ENCODE results near the gene PLD5.
"Not testable (repeated sequence)": the region's sequence is repeated elsewhere in the genome, so short reads cannot be mapped to it uniquely, and the experiment has no call there.

The PLD5 gene

DNA sequence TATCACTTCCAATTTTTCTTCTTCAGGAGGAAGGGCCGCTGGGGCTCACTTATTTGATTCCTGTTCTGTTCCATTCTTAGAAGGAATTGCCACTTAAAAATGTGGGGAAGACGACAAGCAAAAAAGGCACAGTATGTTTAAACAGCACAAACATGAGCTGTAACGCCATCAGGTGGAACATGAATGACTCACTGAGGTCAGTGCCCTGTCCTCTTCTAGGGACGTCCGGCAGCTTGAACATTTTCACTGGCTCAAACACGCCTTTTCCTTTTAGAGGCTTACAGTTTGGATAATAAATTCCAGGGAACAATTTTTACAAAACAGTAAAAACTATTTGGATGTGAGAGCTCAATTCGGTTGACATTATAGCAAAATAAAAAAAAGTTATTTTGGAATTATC, 260.1 kb downstream of the PLD5 start:
- DNase-seq: not testable (repeated sequence)

DNA sequence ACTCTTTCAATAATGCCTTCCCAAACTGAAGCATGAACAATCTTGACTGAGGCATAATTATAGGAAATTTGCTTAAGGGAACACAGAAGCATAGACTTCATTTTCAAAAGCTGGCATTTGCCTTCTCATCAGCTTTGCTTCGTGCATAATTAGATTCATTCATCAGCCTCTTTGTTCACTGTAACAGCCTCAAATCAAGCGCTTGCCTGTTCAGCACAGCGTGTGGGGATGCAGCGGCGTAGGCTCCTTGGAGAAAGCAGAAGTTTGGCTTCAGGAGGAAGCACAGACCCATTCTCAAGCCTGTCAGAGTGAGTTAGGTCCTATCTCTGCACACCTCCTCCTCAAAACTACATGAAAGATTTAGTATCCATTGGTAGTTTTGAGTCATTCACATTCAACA, 279.2 kb downstream of the PLD5 start:
- no peak for DNase-seq

DNA sequence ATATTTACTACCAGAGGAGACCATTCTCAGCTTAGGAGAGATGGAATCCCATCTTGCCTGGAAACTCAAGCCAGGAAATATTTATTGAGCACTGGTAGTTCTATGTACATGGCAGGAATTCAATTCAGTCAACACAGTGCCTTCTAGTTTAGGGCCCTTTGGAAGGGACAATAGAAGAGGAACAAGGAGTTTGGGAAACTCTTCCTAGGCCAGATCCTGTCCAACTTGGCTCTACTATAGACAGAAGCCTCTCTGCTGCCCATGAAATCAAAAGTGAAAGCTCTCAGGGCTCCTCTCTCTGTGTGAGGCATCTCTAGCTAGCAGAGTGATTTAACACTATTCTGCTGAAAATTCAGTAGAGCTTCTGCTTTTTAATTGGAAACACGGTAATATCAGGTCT, 281.0 kb downstream of the PLD5 start:
- no peak for DNase-seq

DNA sequence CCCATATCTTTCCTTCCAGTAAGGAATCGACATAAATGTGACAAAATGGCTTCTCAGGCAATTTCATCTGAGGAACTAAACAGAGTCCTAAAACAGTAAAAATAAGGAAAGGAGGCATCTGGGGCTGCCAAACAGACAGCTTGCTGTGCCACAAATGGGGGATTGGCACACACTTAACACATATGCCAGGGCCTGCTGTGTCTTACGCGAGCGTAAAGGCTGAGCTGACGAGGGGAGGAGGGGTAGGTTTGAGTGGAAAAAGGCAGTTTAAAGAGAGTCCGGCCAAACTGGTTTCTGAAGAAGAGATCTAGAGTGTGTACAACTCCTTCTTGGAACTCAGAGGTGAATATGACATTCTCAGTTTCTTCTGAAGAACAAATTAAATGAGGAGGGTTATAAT, 281.5 kb downstream of the PLD5 start:
- no peak for DNase-seq

DNA sequence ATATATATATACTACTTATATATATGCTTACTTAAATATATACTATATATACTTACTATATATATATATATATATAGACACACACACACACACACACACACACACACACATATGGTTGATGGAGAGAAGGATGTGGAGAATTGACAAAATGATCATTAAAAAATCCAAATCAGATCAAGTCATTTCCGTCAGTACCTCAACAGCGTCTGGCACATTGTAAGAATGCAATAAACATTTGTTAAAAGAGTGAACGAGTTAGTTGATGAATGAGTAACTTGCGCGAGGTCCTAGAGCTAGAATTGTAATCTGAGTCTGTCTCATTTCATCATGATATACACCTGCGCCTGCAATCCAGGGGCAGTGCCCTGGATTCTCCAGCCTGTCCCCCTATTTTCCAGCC, 282.6 kb downstream of the PLD5 start:
- no peak for DNase-seq

DNA sequence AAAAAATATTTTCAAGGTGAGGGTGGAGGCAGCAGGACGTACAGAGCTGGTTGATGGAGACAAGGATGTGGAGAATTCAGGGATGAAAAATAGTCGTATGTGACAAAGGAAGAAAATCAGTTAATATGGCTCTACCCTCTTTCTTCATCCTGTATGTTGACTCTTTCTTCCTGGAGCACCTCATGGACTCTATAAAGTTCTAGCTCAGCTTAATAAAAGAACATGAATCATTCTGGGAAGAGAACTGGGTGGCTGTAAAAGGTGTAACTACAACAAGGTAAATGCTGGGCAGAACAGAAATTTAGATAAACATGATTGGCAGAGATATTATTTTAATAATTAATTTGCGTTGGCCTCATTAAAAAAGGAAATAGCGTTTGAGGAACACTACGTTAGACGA, 283.8 kb downstream of the PLD5 start:
- no peak for DNase-seq

DNA sequence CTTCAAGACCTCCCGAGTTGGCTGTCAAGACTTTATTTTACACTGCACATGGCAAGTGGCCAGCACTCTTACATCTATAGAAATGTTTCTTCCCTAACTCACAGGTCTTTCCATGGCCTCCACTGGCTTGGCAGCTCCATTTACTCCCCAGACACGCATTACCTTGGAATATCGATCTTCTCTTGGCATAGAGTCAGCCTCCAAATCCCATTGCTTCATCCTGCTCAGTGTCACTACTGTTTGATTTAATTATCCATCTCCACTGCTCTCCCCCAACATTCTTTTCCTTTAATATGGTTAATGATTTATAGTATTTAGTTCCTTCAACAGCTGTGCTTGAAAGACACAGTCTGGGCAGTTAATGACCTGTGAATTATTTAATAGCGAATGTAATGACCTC, 284.4 kb downstream of the PLD5 start:
- DNase-seq: no peak

DNA sequence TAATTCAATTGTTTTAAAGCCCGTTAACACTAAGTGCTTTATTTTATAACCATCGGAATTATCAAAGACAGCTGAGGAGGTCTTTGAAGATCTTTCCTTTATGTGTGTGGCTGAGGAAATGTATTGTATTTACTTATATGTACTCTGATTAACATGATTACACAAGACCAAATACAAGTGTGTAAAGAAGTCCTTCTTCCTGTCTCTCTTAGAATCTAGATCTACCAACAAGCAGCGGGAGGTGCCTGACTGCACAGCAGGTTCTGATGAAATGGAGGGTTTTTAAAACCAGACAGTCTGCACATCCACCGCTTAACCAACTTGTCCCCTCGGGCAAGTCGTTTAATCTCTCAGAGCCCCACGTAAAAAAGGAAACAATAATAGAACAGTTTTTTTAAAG, 285.1 kb downstream of the PLD5 start:
- DNase-seq: no peak

DNA sequence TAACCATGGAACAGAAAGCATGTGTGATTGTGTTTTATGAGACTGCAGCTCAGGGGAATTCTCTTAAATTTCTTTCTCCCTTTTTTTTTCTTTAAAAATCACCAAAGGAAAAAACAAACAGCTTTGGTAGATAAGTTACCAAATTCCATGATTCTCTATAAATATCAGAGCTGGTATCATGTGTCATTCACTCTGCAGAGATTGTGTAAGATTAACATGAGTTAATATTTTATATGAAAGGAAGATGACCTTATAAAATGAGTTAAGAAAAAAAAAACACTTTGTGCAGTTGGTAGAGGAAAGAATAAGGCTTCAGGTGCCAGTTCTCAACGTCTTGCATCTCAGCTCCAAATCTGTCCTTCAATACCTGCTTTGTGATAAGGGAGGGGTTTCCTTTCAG, 287.4 kb downstream of the PLD5 start:
- no peak for DNase-seq

DNA sequence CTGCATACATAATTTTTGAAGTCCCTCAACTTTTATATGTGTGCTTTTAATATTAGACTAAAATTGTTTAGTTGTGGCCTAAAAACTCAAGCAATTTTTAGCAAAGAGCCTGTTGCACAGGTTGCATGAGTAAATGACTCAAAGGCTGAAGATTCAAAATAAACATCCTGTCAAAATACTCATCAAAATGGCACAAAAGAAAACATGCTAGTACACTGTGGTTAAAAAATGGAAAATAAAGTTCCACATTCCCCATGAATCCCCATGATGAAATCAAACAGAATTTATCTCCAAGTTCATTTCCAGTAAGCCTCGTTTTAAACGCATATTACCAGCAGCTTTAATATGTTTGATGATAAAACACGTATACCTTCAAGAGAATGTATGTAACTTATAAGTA, 295.5 kb downstream of the PLD5 start:
- no peak for DNase-seq

DNA sequence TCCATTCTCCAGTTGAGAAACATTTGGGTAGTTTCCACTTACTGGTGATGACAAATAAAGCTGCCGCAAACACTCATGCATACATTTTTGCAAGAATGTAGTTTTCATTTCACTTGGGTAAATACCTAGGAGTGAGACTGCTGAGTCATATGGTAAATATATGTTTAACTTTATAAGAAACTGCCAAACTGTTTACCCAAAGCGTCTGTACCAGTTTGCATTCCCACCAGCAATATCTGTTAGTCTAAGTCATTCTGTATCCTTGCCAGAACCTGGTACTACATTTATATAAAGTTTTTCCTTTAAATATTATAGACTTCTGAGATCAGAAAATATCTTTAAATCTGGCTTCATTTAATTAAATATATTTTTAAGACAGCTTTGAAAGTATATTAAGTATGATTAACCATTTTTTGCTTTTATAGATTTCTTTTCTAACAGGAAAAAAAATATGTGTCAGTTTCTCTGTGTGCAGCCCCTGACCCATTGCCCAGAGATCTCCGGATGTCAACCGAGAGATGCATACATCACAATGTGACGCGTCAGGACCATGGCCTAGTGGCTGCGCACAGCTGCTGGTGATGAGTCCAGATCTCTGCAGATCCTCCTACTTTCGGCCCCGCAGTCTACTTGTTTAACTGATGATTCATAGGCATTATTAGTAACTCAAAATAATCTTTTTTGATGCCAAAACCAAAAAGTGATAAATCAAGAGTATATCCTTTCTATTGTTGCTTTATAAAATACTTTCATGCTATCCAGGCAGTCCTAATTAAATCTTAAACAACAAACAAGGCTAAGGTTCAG, 298.5 kb downstream of the PLD5 start:
- DNase-seq: no peak

DNA sequence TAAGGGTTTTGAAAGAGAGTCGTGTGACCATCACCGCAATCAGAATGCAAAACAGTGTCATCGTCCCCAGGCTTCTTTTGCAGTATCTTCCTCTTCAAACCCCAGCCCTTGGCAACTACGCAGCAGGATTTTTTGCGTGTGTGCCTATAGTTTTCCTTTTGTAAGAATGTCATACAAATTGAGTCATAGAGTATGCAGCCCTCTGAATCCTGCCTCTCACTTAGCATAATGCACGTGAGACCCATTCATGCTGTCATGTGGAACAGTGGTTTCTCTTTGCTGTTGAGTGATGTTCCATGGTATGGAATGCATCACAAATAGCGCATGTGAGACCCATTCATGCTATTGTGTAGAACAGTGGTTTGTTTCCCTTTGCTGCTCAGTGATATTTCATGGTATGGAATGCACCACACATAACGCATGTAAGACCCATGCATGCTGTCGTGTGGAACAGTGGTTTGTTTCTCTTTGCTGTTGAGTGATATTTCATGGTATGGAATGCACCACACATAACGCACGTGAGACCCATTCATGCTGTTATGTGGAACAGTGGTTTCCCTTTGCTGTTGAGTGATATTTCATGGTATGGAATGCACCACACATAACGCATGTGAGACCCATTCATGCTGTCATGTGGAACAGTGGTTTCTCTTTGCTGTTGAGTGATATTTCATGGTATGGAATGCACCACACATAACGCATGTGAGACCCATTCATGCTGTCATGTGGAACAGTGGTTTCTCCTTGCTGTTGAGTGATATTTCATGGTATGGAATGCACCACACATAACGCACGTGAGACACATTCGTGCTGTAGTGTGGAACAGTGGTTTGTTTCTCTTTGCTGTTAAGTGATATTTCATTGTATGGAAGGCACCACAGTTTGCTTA, 299.4 kb downstream of the PLD5 start:
- not testable (repeated sequence) for DNase-seq

DNA sequence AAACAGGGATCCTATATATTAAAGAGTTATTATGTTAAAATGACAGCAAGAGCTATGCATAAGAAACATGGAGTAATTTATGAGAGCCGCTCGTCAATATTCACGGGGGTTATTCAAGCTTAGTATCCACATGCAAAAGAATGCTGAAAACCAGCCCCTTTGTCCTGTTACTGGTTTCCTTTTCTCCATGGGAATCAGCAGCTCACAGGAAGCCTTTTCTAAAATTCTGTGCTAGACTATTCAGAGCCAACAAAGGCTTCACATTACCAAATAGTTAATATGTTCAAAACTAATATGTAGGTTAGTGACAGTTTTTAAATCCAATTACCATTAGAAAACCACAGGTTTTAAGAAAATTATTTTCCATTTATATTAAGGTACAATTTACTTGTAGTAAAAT, 300.0 kb downstream of the PLD5 start:
- DNase-seq: no peak

DNA sequence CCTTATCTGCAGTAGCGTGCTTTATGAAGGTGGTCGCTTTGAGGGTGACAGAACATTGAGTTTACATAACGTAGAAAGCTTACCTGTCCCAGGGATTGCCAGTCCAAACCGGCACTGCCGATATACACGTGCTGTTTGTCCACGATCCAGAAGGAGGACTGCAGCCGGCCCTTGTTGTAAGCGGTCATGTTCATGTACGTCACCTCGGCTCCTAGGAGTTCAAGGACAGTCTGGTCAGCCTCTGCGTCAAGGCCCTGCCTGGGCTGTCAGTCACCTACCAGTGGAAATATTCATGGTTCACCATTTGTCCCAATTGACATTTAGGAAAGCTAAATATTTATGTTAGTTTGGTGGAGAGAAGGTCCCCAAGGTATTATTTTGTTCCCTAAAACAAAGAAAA, 304.6 kb downstream of the PLD5 start:
- DNase-seq: no peak

DNA sequence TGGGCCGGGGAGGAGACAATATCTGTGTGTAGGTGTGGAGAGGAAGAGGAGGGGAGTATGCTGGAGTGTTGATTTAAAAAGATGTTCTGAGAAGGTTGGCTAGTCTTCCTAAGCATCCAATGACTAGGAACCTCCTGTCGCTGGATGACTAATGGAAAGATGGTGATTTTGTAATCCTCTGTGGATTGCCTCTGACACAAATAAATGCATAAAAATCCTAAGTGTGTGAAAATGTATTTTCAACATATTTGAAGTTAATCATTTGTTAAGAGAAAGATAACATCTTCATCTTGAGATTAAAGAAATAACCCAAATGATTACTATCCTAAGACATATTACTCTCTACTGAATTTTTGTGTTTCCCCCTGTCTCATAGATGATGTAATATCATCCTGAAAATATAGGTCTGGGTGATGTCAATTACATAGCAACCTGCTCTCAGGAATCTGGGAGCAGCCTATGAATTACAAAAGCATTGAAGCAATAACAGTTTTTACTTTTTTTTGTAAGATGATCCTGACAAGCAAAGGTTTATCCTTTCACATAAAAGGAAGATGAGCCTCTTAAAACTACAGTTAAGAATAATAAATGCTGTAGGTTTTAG, 305.1 kb downstream of the PLD5 start:
- DNase-seq: no peak

DNA sequence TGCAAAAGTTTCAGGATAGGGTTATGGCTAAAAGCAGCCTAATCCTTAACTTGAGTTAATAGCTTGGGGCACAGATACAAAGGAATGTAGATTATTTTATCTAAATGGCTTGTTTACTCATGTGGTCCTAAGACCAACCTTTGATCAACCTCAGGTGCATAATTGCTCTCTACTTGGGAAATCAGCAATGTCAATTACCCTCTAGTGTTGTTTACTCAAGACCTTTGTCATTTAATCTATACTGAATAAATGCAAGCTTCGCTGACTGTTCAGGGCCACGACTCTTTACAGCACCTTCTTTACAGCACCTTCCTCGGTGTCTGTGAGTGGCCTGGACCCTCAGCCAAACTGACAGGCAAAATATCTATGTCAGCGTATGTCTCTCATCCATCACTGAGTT, 308.1 kb downstream of the PLD5 start:
- DNase-seq: no peak

DNA sequence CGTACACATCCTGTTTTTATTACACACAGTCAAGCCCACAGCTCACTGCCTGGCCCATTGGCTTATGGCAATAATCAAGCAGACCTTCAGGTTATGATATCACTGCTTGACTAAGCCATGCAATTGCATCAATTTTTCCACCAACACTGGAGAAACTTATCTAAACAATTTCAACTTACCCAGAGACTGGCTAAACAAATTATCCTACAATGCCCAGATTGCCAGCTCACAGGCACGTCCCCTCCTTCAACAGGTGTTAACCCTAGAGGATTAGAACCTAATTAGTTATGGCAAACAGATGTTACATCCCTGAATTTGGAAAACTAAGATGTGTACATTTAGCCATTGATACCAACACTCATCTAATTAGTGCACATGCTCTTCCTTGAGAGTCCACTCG, 310.0 kb downstream of the PLD5 start:
- DNase-seq: not testable (repeated sequence)

DNA sequence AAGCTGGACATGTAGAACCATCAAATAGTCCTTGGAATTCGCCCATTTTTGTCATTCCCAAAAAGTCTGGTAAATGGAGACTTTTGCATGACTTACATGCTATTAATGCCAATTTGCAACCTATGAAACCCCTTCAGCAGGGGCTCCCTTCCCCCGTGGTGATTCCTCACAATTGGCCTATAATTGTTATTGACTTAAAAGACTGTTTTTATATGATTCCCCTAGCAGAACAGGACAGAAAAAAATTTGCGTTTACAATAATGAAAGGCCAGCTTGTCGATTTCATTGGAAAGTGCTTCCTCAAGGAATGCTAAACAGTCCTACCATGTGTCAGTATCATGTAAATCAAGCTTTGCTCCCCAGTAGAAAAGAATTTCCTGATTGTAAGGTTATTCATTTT, 311.5 kb downstream of the PLD5 start:
- DNase-seq: not testable (repeated sequence)

DNA sequence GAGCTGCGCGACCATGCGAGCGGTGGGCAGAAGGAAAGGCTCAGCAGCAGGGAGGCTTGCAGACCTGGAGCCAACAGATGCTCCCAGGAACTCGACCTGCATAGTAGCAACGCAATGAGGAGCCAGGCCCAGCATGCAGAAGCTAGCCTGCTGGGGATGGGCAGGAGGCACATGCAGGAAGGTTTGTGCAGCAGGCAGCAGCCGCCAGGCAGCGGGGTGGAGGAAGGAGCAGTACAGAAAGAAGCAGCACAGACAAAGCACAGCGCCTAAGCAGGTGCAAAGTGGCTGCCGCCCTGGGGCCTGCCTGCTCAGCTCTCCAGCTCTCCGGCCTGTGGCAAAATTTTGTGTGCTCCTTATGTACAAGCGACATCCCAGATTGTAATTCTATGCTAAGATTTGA, 312.1 kb downstream of the PLD5 start:
- no peak for DNase-seq

DNA sequence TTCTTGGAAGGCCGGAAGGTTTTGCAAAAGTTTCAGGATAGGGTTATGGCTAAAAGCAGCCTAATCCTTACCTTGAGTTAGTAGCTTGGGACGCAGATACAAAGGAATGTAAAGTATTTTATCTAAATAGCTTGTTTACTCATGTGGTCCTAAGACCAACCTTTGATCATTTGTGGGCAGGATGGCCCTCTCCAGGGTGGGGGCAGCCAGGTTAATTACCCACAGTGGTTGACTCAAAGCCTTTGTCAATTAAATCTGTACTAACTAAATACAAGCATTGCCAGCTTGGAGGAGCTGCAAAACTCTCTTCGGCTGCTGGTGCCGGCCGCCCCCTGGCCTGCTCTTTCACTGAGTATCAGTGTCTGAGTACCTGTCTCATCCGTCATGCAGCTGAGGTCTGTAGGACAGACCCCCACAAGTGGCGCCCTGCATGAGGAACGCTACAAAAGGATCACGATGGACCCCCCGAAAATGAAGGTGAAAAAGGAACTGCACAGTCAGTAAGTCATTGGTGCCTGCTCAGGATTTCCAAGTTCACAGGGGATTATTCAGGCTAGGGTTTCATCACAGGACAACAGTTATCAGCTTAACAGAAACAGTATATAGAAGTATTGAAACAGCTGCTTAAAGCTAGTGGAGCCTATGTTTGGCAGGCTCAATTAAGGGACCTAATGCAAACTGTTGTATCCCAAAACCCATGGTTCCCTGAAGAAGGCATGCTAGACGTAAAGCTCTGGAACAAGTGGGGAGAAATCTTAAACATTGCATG, 313.1 kb downstream of the PLD5 start:
- no peak for DNase-seq

DNA sequence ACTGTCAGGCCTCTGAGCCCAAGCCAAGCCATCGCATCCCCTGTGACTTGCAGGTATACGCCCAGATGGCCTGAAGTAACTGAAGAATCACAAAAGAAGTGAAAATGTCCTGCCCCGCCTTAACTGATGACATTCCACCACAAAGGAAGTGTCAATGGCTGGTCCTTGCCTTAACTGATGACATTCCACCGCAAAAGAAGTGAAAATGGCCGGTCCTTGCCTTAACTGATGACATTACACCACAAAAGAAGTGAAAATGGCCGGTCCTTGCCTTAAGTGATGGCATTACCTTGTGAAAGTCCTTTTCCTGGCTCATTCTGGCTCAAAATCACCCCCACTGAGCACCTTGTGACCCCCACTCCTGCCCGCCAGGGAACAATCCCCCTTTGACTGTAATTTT, 314.2 kb downstream of the PLD5 start:
- DNase-seq: not testable (repeated sequence)

DNA sequence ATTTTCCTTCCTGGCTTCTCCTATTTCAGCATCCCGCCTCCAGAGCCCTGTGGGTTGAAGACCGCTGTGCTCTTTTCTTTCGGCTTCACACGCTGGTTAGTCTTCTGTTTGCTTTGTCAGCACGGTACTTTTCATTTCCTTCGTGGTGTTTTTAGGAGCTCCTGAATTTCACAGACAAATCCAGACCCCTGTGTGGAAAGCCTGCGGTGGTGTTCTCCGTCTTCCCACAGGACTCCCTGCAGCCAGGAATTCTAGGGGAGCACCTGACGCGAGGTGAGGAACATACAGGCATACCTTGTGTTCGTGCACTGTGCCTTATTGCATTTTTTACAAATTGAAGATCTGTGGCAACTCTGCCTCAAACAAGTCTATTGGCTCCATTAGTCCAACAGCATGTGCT, 315.4 kb downstream of the PLD5 start:
- DNase-seq: no peak

DNA sequence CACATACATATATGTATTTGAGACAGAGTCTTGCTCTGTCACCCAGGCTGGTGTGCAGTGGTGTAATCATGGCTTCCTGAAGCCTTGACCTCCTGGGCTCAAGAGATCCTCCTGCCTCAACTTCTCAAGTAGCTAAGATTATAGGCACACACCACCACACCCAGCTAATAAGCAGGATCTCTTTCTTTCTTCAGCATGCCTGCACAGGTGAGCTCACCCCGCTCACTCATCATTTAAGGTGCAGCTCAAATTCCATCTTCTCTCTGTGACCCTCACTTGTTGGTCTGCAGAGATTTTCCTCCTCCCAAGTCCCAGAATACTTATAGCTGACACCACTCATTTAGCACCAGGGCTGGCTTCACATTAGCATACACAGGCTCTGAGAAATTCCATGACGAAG, 316.5 kb downstream of the PLD5 start:
- DNase-seq: no peak

All from CD4-positive, alpha-beta T cell treated with Interleukin-21 for 1 hour (primary cell).